Stimulated activated CD4-positive, alpha-beta T cell treated with anti-CD3 and anti-CD28 coated beads, Interleukin-4, amount 100 ng/mL, for 4 hours (primary cell): ENCODE results near the gene FES.
"Not testable (repeated sequence)": the region's sequence is repeated elsewhere in the genome, so short reads cannot be mapped to it uniquely, and the experiment has no call there.

Source experiments
- DNase-seq, 2 experiments: peaks; one replicate each; pipeline ENCODE4 v3.0.0-alpha.2; 2020

Gene FES

DNA sequence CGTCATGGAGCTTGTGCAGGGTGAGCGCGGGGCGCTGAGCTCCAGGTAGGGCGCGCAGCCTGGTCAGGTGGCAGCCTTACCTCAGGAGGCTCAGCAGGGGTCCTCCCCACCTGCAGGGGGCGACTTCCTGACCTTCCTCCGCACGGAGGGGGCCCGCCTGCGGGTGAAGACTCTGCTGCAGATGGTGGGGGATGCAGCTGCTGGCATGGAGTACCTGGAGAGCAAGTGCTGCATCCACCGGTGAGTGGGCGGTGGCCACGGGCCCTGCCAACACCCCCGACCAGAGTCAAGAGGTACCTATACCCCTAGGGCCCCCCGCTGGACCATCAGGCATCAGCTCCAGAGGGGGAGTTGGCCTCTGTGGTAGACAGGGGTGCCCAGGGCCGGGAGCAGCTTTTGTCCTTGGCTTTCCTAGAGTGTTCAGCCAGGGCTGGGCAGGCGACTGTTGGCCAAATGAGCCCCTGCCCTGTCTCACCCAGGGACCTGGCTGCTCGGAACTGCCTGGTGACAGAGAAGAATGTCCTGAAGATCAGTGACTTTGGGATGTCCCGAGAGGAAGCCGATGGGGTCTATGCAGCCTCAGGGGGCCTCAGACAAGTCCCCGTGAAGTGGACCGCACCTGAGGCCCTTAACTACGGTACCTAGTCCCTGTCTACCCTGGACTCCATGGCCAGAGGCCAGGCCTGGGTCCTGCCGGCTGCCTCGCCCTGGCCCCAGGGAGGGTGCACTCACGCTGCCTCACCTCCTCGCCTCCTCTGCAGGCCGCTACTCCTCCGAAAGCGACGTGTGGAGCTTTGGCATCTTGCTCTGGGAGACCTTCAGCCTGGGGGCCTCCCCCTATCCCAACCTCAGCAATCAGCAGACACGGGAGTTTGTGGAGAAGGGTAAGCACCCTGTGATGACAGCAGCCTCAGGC lies 9.1 kb downstream of the FES start:
- DNase-seq, result no peak

DNA sequence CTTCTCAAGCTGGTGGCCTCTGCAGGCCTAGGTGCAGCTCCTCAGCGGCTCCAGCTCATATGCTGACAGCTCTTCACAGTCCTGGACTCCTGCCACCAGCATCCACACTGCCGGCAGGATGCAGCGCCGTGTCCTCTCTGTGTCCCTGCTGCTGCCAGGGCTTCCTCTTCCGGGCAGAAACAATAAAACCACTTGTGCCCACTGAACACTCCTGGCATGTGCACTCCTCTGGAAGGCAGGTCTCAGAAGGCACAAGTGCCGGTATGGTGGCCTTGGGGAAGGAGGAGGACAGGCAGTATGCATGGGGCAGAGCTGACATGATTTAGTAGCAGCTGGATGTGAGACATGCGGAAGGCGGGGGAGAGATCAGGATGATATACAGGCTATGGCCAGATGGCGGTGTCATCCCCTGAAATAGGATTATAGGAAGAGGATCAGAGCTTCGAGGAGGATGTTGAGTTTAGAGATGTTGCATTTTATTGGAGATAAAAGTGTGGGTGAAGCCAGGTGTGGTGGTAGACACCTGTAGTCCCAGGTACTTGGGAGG lies 11.3 kb downstream of the FES start:
- DNase-seq, result no peak

DNA sequence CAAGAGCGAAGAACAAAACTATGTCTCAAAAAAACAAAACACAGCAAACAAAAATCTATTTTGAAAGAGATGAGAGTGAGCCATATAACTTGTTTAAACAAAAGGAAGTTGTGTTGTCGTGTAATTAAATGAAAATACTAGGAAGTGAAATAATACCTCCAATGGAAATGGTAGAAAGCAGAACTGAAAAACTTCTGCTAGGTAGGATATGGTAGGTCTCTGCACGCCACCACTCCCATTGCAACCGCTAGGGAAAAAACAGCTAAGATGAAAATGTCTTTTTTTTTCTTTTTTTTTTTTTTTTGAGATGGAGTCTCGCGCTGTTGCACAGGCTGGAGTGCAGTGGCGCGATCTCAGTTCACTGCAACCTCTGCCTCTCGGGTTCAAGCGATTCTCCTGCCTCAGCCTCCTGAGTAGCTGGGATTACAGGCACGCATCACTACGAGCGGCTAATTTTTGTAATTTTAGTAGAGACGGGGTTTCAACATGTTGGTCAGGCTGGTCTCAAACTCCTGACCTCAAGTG lies 12.9 kb downstream of the FES start:
- not testable (repeated sequence) for DNase-seq

DNA sequence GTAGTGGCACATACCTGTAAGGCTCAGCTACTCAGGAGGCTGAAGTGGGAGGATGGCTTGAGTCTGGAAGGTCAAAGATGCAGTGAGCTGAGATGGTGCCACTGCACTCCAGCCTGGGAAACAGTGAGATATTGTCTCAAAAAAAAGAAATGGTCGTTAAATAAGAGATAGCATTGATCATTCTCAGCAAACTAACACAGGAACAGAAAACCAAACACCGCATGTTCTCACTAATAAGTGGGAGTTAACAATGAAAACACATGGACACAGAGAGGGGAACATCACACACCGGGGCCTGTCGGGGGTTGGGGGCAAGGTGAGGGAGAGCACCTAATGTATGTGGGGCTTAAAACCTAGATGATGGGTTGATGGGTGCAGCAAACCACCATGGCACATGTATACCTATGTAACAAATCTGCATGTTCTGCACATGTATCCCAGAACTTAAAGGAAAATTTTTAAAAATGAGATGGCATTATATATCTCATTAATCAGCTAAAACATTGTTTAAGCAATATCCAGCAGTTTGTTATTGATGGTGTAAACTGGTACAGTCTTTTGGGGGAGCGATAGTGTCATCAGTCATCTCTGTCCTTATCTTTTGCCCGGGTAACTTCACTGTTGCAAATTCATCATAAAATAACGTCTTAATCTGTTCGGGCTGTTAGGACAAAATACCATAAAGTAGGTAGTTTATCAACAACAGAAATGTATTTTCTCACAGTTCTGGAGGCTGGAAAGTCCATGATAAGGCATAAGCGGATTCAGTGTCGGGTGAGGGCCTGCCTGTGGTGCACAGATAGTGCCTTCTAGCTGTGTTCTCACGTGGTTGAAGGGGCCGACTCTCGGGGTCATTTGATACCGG lies 17.1 kb downstream of the FES start:
- no peak for DNase-seq

DNA sequence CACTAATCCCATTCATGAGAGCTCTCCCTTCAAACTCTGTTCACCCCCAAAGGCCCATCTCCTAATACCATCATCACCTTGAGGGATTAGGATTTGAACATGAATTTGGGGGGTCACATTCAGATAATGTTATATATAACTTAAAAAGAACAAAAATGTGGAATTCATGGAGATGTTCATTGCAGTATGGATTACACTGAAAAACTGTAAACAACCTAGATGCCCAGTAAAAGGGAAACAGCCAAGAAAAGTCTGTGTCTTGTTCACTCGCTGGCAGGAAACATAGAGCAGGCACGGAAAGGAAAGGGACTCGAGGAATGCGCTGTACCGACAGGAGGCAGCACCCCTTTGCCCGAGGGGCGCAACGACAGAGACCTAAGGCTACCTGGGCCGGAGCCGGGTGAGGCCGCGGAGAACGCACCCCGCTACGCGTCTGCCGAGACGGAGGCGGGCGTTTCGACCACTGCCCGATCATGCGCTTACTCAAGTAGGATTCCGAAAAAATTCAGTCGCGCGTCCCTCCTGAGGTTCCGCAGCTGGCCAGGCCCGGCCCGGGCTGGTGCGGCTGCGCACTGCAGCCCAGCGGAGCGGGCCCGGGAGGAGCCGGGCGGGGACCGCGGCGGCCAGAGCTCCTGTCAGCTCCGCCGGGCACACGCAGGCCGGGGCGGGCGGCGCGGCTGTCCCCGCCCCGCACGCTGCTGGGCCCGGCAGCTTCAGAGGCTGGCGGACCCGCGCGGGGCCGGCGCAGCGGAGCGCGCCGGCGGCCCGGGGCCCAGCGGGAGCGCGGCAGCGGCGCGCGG lies 17.9 kb downstream of the FES start:
- DNase-seq, result peak; percentile 64 to 66

DNA sequence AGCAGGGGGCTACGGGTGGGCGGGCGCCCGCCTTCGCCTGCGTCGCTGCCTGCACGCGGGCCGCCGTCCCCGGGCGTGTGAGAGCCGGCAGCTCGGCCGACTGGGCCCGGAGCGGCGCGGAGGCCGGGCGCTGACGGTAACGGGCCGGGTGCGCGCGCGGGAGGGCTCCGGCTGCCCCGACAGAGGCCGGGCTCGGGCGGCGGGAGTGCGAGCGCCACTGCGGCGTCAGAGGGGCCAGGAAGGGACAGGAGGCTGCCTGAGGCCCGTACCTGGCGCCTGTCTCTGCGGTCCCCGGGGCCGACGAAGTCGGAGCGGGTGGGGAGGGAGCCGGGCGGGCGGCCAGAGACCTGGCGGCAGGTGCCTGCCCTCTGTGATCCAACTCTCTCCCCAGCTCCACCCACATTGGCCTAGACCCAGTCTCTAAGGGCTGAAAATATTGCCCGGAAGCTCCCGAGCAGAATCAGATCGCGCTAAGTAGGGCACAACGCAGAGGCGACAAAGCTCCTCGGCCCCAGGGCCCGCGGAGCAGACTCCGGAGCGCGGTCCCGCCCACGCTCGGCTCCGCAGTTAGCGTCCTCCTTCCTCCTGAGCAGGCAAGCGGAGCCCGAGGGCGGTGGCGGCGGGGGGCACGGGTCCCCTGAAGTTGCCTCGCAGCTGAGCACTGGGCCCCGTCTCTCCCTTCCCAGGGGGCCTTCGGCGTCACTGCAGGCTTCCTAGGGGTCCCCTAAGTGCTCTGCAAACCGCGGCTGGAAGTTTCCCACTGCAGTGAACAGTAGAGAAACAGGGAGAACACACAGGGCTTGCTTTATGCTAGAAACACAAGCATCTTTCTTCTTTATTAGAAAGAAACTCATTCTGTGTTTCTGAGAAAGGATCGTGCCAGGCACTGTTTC lies 18.8 kb downstream of the FES start, which contains the start of gene MAN2A2:
Gene MAN2A2, plus strand, starts transcription at position 463 of the 893 bp plus-strand sequence. CDS start 906 bp downstream, outside the sequence.
- peak; percentile 79 for DNase-seq

DNA sequence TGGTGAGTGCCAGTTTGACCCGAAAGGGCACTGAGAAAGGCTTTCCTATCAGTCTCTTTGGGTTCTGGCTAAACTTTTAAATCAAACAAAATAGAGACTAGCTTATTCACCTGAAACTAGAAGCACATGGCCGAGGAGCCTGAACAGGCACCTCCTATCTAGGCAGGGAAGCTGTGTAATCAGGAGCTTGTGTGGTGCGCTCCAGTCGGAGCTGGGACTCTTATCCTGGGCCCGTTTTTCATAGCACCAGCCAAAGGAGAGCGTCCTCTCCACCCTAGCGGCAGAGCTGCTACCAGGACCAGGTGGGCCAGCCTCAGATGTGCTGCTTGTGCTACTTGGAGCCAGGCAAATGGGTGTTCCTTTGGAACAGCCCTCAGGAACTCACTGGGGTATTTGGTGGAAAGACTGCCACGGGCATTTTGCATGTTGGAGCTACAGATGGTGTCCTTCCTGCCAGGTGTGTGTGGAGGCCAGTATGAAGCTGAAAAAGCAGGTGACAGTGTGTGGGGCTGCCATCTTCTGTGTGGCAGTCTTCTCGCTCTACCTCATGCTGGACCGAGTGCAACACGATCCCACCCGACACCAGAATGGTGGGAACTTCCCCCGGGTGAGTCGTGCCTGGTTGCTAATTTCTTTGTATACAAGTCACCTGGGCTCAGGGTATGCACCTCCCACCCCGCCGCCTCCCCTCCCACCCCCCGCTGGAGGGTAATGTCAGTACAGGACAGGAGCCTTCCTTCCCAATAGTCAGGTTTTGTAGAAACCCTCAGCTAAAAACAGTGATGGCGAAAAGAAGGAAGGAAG lies 19.6 kb downstream of the FES start:
- no peak for DNase-seq

DNA sequence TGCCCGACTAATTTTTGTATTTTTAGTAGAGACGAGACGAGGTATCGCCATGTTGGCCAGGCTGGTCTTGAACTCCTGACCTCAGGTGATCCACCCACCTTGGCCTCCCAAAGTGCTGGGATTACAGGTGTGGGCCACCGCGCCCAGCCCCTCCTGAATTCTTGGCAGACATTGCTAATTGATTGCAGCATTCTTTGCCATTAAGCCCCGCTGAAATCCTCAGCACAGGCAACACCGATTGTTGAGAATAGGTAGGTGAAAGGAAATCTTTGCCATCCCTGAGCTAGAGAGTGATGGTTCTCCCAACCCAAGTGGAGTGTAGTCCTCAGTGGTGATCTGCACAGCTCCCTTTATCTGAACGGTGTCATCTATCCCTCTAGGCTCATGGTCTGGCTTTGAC lies 20.4 kb downstream of the FES start:
- DNase-seq, result no peak

DNA sequence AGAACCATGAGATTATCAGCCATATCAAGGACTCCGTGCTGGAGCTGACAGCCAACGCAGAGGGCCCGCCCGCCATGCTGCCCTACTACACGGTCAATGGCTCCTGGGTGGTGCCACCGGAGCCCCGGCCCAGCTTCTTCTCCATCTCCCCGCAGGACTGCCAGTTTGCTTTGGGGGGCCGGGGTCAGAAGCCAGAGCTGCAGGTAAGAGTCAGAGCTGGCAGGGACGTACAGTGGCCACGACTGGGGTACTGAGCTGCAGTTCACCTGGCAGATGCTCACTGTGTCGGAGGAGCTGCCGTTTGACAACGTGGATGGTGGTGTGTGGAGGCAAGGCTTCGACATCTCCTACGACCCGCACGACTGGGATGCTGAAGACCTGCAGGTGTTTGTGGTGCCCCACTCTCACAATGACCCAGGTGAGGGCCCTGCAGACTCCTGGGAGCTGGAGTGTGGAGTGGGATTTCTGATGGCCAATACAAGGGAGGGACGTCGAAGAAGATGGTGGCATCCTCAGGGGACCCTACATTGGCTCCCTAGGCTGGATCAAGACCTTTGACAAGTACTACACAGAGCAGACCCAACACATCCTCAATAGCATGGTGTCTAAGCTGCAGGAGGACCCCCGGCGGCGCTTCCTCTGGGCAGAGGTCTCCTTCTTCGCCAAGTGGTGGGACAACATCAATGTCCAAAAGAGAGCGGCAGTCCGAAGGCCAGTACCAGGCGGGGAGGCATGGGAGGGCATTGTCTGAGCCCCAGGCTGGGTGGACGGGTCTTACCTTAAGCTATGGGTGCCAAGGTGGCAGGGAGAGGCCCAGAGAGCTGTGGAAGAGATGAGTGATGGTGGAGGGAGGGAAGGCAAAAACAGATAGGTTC lies 21.2 kb downstream of the FES start:
- no peak for DNase-seq

DNA sequence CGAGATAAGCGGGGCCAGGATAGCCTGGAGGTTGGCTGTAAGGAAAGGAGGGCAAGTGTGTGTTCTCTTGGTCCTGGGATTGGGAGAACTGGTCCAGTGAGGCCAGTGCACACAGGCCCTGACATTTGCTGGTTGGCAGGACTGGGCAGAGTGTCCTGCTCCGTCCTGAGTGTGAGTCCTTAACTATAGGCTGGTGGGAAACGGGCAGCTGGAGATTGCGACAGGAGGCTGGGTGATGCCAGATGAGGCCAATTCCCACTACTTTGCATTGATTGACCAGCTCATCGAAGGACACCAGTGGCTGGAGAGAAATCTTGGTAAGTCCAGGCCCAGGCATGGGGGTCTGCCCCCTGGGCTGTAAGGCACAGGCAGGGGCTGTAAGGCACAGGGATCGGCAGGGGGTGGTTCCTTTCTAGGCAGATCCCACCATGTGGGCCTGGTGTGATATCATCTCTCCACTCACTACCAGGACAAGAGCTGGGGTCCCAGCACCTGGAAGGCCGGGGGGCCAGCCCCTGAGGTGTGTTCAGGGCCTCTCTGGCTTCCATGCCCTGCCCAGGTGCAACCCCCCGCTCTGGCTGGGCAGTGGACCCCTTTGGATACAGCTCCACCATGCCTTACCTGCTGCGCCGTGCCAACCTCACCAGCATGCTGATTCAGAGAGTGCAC lies 22.0 kb downstream of the FES start:
- DNase-seq, result no peak

DNA sequence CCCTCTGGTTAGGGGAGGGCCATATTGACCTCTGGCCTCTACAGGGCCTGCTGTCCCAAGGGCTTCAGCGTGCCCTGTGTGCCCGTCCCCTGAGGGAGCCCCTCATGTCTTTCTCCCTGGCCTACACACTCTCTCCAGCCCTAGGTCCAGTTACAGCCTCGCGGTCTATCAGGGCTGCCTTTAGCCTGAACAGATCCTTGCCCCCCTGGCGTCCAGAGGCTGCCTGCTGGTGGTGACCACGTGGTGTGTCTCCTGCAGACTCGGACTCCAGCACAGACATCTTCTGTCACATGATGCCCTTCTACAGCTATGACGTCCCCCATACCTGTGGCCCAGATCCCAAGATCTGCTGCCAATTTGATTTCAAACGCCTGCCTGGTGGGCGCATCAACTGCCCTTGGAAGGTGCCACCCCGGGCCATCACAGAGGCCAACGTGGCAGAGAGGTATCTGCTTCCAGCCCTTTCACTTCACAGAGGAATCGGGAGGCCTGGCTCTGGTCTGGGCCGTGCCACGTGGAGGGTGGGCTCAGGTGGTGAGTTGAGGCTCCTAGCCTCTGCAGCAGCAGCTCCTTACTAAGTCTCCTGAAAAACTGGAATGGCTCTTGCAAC lies 22.9 kb downstream of the FES start:
- DNase-seq, result no peak

DNA sequence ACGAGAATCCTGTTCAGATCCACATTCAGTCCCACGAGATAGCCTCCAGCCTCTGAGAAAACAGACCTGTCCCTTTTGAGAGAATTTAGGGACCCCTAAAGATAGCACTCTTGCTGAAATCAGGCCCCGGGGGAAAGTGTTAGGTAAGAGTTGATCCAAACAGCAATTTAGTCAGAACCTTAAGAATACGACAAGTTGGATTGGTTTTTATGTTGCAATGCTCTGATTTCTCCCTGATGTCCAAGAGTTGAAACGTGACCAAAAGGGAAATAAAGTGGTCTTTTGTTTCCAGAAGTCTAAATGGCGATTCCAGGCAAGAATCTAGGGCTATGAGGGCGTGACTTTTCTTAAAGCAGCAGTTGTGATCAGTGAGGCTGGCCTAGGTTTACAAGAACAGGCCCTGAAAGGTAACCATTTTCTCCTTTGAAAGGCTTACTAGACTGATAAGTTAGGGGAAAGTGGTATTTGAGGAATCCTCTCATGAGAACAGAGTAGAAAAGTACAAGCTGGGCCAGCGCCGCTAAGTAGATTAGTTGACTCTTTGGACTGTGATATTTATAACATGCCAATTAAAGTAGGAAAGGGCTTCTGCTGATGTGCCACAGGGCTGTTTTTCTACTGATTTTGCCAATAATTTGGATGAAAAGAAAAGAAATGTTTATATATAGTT lies 23.7 kb downstream of the FES start:
- DNase-seq, result no peak

DNA sequence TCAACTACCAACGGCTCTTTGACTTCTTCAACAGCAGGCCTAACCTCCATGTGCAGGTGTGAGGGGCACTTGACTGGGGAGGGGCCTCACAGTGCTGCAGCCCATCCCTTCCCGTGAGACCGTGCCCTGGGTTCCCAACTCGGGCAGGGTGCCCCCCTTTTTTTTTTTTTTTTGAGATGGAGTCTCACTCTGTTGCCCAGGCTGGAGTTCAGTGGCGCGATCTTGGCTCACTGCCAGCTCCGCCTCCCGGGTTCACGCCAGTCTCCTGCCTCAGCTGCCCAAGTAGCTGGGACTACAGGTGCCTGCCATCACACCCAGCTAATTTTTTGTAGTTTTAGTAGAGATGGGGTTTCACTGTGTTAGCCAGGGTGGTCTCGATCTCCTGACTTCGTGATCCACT lies 25.1 kb downstream of the FES start:
- DNase-seq, result not testable (repeated sequence)

DNA sequence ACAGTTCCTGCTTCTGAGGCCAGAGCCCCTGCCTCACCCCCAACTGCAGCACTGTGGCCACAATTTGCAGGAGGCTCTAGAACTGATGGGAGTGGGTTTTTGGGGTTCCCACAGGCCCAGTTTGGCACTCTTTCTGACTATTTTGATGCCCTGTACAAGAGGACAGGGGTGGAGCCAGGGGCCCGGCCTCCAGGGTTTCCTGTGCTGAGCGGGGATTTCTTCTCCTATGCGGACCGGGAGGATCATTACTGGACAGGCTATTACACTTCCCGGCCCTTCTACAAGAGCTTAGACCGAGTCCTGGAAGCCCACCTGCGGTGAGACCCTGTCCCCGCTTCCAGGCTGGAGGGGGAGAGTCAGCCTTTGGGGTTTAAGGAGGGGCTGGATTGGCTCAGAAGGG lies 25.7 kb downstream of the FES start:
- no peak for DNase-seq

DNA sequence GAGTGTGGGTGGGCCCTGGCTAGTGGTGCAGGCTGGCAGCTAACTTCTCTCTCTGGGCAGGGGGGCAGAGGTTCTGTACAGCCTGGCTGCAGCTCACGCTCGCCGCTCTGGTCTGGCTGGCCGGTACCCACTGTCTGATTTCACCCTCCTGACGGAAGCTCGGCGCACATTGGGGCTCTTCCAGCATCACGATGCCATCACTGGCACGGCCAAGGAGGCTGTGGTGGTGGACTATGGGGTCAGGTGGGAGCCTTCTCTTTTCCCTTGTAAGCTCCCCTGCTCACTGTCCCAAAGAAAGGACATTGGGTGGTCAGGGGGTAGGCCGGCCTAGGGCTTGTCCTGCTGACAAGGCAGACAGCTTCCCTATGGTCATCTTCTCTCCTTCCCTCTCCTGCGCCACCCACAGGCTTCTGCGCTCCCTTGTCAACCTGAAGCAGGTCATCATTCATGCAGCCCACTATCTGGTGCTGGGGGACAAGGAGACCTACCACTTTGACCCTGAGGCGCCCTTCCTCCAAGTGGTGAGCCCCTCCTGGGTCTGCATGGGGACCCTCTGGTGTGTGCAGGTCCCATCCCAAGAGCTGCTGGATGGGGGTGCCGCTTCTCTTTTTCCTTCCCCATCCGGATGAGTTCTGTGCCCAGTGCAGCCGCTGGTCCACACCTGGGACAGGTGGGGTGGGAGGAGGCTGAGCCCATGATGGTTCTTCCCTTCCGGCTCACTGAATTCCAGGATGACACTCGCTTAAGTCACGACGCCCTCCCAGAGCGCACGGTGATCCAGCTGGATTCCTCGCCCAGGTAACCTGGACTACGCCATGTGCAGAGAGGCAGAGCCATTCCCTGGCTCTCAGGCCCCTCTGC lies 26.4 kb downstream of the FES start:
- no peak for DNase-seq

DNA sequence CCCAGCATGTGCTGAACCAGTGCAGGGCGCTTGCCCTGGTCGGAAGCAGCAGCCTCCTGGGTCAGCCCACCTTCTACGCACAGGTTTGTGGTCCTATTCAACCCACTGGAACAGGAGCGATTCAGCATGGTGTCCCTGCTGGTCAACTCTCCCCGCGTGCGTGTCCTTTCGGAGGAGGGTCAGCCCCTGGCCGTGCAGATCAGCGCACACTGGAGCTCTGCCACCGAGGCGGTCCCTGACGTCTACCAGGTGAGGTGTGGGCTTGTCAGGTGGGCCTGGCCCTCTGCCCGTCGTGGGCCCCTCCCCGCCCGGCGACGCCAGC lies 27.0 kb downstream of the FES start:
- DNase-seq, result no peak
